Gastrocnemius medialis (tissue), 4 donors: ENCODE data around the gene CD82. TPM values are rescaled to one million over a fixed set of nuclear protein-coding genes. Genes with fewer than 3 reads are reported as not detected.
"Not testable (repeated sequence)": the region's sequence is repeated elsewhere in the genome, so short reads cannot be mapped to it uniquely, and the experiment has no call there.

Experiments used
- ATAC-seq, 2 donors: fragments of 150-250 bp; one replicate each; pipeline ENCODE4 v1.9.1; 2016
- DNase-seq, 2 donors: peaks; one replicate each; pipeline ENCODE4 v3.0.0-alpha.2; 2019
- H3K27ac ChIP-seq, 4 donors: fragments of 200-600 bp; sonication (generic); 1 replicate in 1 of 4; 2 replicates in 3 of 4; pipeline ENCODE4 v1.5.1; 2016 to 2018; ENCODE audit warnings: mild to moderate bottlenecking in 2 of 4, moderate library complexity in 1 of 4
- H3K27me3 ChIP-seq, 3 donors: fragments of 200-600 bp; sonication (generic) in 2 of 3; 1 replicate in 1 of 3; 2 replicates in 2 of 3; pipeline versions ENCODE4 v1.5.1 to v1.6.0; 2016 to 2019; ENCODE audit warnings: mild to moderate bottlenecking in 1 of 3, moderate library complexity in 1 of 3
- H3K36me3 ChIP-seq, 2 donors: fragments of 200-600 bp; sonication (generic) in 1 of 2; one replicate each; pipeline ENCODE4 v1.5.1; 2017 to 2018
- H3K4me1 ChIP-seq, 2 donors: fragments of 200-600 bp; sonication (generic) in 1 of 2; one replicate each; pipeline ENCODE4 v1.5.1; 2016 to 2017; ENCODE audit warnings: mild to moderate bottlenecking in 2 of 2
- H3K4me3 ChIP-seq, 4 donors: fragments of 200-600 bp; sonication (generic) in 3 of 4; 1 replicate in 1 of 4; 2 replicates in 3 of 4; pipeline ENCODE4 v1.5.1; 2016 to 2019; ENCODE audit warnings: mild to moderate bottlenecking in 2 of 4
- H3K9me3 ChIP-seq, 3 donors: fragments of 200-600 bp; sonication (generic) in 2 of 3; 1 replicate in 1 of 3; 2 replicates in 2 of 3; pipeline ENCODE4 v1.5.1; 2016 to 2019
- CTCF ChIP-seq, 5 experiments: fragments of 450-650 bp in 3 of 5; fragments of 200-600 bp in 2 of 5; sonication (generic) in 2 of 5; IDR thresholded peaks in 4 of 5; conservative IDR thresholded peaks in 1 of 5; 1 replicate in 4 of 5; 2 replicates in 1 of 5; pipeline ENCODE4 v1.5.1; 2016 to 2019; ENCODE audit warnings: antibody characterized with exemption in 5 of 5, mild to moderate bottlenecking in 3 of 5, moderate library complexity in 3 of 5
- POLR2A ChIP-seq, 2 donors: fragments of 450-650 bp; IDR thresholded peaks; one replicate each; pipeline ENCODE4 v1.6.1; 2017; ENCODE audit warnings: antibody characterized with exemption in 2 of 2, mild to moderate bottlenecking in 2 of 2, moderate library complexity in 2 of 2
- in situ Hi-C, 4 donors: fragments of 200-750 bp; cut with MboI; loops; one replicate each; pipeline versions ENCODE4 v1.15.0 to v1.8.0; 2017; ENCODE audit warnings: low sequenced_read_pairs in 4 of 4
- intact Hi-C: fragments of 100-400 bp; cut with DNase I; formaldehyde crosslinking; loops from one replicate; pipeline ENCODE4 v1.15.1; 2023; ENCODE audit warnings: low total_unique reads
- total RNA-seq, 4 donors: library from RNA; depleted of rRNA; stranded (reverse); fragments of >200 nt; gene quantifications; one replicate each; pipeline versions ENCODE4 v1.1.0 to v1.2.3, GENCODE V29; 2016

Gene CD82
- total RNA-seq, 4 donors from 2014 or later = 4.5 to 17.5 (median 13.5) TPM

DNA sequence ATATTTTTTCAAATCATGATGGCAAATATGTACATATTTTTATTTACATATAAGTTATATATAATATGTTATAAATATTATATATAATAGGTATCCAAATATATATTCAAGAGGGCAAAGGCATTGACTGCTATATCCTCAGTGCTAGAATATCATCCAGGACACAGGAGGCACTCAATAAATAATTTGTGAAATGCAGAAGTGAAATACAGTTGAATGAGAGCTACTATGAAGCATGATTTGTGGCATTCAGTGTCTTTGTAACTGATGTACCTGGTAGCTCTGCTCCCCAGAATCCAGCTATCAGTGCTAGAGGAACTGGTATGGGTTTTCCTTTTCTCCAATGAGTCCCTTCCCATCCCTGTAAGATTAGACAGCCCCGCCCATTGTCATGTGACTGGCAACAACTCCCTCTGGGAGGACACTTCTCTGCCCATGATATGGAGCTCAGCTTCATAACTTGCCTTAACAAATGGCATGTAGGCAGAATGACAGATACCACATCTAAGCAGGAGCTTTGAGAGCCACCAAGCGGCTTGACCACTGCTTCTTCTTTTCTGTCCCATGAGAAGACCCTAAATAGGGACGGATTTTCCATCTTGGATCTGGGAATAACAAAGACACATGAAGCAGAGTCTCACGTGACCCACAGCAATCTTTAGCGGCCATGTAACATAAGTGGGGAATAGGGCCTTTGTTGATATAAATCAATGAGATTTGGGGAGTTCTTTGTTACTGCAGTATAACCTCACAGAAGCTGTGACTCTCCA lies 10.2 kb upstream of the CD82 start:
- Histone ChIP-seq H3K4me3 (no peak overlapping the region), H3K27me3 (no peaks in the 10 kb centered on the region), H3K9me3 (no peaks in the 10 kb centered on the region), H3K4me1 (peaks cover 5 to 6% of the 10 kb centered on the region in 2 donors), H3K27ac (no peak overlapping the region), H3K36me3 (no peaks in the 10 kb centered on the region)
- intact Hi-C loops (loop anchor here (5.0 kb wide), 1 partner anchor 357 kb away; no protein-coding TSS in a partner anchor), in situ Hi-C loops (loop anchor here (5.0 to 10.0 kb wide), 3 partner anchors 62 to 360 kb away; no protein-coding TSS in a partner anchor)
- DNase-seq (no peak), ATAC-seq (no peak)
- TF ChIP-seq CTCF (IDR thresholded peaks at IDR 0.05 in 4 of 5, conservative IDR thresholded peaks at IDR 0.05 in 1 of 5) = no peak
- TF ChIP-seq POLR2A (IDR thresholded peaks at IDR 0.05) = no peak

GRCh38 chr11:44556735-44557409 lies 8.6 kb upstream of the CD82 start:
- in situ Hi-C loops (loop anchor here (5.0 to 10.0 kb wide), 3 partner anchors 60 to 358 kb away; no protein-coding TSS in a partner anchor), intact Hi-C loops (loop anchor here (1.0 to 5.0 kb wide), 2 partner anchors 60 to 355 kb away; no protein-coding TSS in a partner anchor)
- TF ChIP-seq CTCF (IDR thresholded peaks at IDR 0.05 in 4 of 5, conservative IDR thresholded peaks at IDR 0.05 in 1 of 5) (peak; percentile 86 to 92 (median 92)), POLR2A (IDR thresholded peaks at IDR 0.05) (no peak)
- Histone ChIP-seq H3K27ac (no peak overlapping the region), H3K27me3 (no peaks in the 10 kb centered on the region), H3K4me3 (no peak overlapping the region), H3K4me1 (peaks cover 5 to 6% of the 10 kb centered on the region in 2 donors), H3K9me3 (no peaks in the 10 kb centered on the region), H3K36me3 (no peaks in the 10 kb centered on the region)
- peak; percentile 34 to 43 for DNase-seq
- ATAC-seq = peak; percentile 79 to 81

DNA sequence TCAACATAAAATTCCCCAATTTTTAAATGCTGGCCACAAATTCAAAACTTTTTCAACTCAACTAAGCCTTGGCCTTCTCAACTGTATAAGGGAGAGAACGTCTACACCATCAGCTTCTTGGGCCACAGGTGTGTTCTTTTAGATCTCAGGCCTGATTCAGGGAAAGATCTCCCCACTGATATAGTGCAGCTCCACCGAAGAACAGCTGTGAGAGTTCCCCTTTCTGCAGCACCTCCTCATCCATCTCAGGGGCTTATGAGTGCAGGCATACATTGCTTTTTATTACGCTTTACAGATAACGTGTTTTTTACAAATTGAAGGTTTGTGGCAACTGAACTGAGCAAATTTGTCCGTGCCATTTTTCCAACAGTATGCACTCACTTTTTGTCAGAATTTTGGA lies 8.0 kb upstream of the CD82 start:
- no peak overlapping the region for H3K4me3 ChIP-seq
- no peak for TF ChIP-seq CTCF (IDR thresholded peaks at IDR 0.05 in 4 of 5, conservative IDR thresholded peaks at IDR 0.05 in 1 of 5)
- TF ChIP-seq POLR2A (IDR thresholded peaks at IDR 0.05) = no peak
- H3K9me3 ChIP-seq = no peaks in the 10 kb centered on the region
- no peak for ATAC-seq
- DNase-seq = no peak
- H3K4me1 ChIP-seq = peaks cover 5 to 6% of the 10 kb centered on the region in 2 donors
- H3K27ac ChIP-seq = no peak overlapping the region
- H3K36me3 ChIP-seq = no peaks in the 10 kb centered on the region
- intact Hi-C loops (loop anchor here (5.0 kb wide), 1 partner anchor 355 kb away; no protein-coding TSS in a partner anchor), in situ Hi-C loops (loop anchor here (5.0 to 10.0 kb wide), 3 partner anchors 60 to 357 kb away; no protein-coding TSS in a partner anchor)
- H3K27me3 ChIP-seq = no peaks in the 10 kb centered on the region

DNA sequence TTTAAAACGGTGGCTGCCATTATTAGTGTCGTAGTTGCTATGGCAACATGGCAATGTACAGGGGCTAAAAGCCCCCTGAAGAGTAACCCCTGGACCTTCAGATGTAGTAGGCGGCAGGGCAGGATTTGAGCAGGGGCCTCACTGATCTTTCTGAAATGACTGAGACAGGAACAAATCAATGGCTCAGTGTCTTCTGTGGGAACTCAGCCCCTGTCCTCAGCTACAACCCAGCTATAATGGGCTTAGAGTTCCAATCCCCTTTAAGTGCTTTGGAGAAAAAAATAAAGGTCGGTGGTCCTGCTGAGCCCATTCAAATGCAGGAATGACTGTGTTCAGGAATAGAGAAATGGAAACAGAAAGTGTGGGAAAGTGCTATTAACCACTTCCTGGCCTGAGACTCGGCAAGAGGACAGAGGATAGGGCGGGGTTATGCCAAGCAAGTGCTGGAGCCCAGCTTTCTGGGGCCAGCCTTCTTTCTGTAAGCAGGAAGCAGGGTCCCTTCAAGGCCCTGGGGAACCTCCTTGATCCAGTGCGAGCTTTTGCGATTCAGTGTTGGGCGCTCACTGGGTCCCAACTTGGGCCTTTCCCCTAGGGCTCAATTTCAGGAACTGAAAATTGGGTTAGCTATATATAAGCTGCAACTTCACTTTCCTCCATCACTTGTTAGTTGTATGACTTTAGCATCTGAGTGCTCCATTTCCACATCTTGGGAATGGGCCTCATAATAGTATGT lies 6.1 kb upstream of the CD82 start:
- Histone ChIP-seq H3K27ac (no peak overlapping the region), H3K9me3 (no peaks in the 10 kb centered on the region), H3K27me3 (no peaks in the 10 kb centered on the region), H3K4me1 (peaks cover 11 to 12% of the 10 kb centered on the region in 2 donors), H3K36me3 (no peaks in the 10 kb centered on the region), H3K4me3 (no peak overlapping the region)
- in situ Hi-C loops (loop anchor here (5.0 to 10.0 kb wide), 3 partner anchors 58 to 355 kb away; no protein-coding TSS in a partner anchor), intact Hi-C loops (loop anchor here (5.0 kb wide), 1 partner anchor 353 kb away; no protein-coding TSS in a partner anchor)
- ATAC-seq (no peak), DNase-seq (no peak)
- TF ChIP-seq CTCF (IDR thresholded peaks at IDR 0.05 in 4 of 5, conservative IDR thresholded peaks at IDR 0.05 in 1 of 5) = no peak

DNA sequence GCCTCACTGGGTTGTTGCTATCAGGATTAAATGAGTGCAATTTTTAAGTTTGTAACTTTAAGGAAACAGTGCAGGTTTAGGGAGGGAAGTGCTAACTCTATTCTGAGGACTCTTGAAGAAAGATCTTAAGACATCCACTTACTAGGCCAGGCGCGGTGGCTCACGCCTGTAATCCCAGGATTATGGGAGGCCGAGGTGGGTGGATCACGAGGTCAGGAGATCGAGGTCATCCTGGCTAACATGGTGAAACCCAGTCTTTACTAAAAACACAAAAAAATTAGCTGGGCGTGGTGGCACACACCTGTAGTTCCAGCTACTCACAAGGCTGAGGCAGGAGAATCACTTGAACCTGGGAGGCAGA lies 5.5 kb upstream of the CD82 start:
- not testable (repeated sequence) for H3K36me3 ChIP-seq, DNase-seq, H3K4me3 ChIP-seq, H3K27me3 ChIP-seq, H3K27ac ChIP-seq, ATAC-seq, H3K9me3 ChIP-seq
- intact Hi-C loops = loop anchor here (5.0 kb wide), 3 partner anchors 352 to 1282 kb away; partner anchors contain the start of gene PRDM11
- in situ Hi-C loops = loop anchor here (5.0 to 10.0 kb wide), 4 partner anchors 52 to 355 kb away; no protein-coding TSS in a partner anchor
- H3K4me1 ChIP-seq = peaks cover 13 to 15% of the 10 kb centered on the region in 2 donors
